Activated CD8-positive, alpha-beta T cell treated with anti-CD3 and anti-CD28 coated beads, Interleukin-2, amount 10 ng/mL, durations not matched to agents 7 days and 5 days (primary cell): Measurements from ENCODE around the gene ZNF518B. TPM values are rescaled to one million over a fixed set of nuclear protein-coding genes. Genes with fewer than 3 reads are reported as not detected.
"Not testable (repeated sequence)": the region's sequence is repeated elsewhere in the genome, so short reads cannot be mapped to it uniquely, and the experiment has no call there.

Experiments
- ATAC-seq: fragments of 150-1000 bp; cut with Tn5 transposase; one replicate; pipeline ENCODE4 v1.10.0; 2021; ENCODE audit warnings: moderate library complexity
- CTCF ChIA-PET: fragments of 350-600 bp; sonication (Branson Sonifier 250); formaldehyde crosslinking; loops from one replicate; lab custom pipeline; 2021; ENCODE audit warnings: antibody characterized with exemption; lab: Charles Lee
- POLR2A ChIA-PET: fragments of 350-600 bp; sonication (Branson Sonifier 250); formaldehyde crosslinking; loops from one replicate; lab custom pipeline; 2021; ENCODE audit warnings: antibody characterized with exemption; lab: Charles Lee
- DNase-seq: peaks from one replicate; pipeline ENCODE4 v3.0.0-alpha.2; 2020
- H3K27ac Mint-ChIP-seq: one replicate; pipeline ENCODE4 v1.8.0; 2021; ENCODE audit warnings: mild to moderate bottlenecking, mixed read lengths
- H3K27me3 Mint-ChIP-seq: one replicate; pipeline ENCODE4 v1.8.0; 2021; ENCODE audit warnings: low read depth, mixed read lengths
- H3K36me3 Mint-ChIP-seq: one replicate; pipeline ENCODE4 v1.8.0; 2021; ENCODE audit warnings: low read depth, mixed read lengths
- H3K4me1 Mint-ChIP-seq: one replicate; pipeline ENCODE4 v1.8.0; 2021; ENCODE audit warnings: low read depth, mixed read lengths
- H3K4me3 Mint-ChIP-seq: one replicate; pipeline ENCODE4 v1.8.0; 2021; ENCODE audit warnings: mild to moderate bottlenecking, mixed read lengths
- H3K9me3 Mint-ChIP-seq: one replicate; pipeline ENCODE4 v1.8.0; 2022; ENCODE audit warnings: mixed read lengths; ENCODE audit not compliant: insufficient read depth
- total RNA-seq, 2 experiments: library from RNA; stranded (reverse); gene quantifications; one replicate each; pipeline ENCODE4 v1.2.3, GENCODE V29; 2021

The ZNF518B gene
- total RNA-seq, 2 experiments from 2014 or later = 16.5 to 19.4 TPM

GRCh38 chr4:10456260-10456594, 999 bp downstream of the ZNF518B start:
- ATAC-seq (no peak), DNase-seq (no peak)
- peak overlapping the region; percentile 89 for H3K4me3 Mint-ChIP-seq
- peaks cover 44% of the 10 kb centered on the region for H3K4me1 Mint-ChIP-seq
- H3K27ac Mint-ChIP-seq = peak overlapping the region; percentile 90
- CTCF ChIA-PET = interaction anchor here (0.7 to 1.5 kb wide), 4 partner anchors 12 to 336 kb away, joined by 3 to 4 read pairs (median 4); no protein-coding TSS in a partner anchor
- H3K27me3 Mint-ChIP-seq = peaks cover 12% of the 10 kb centered on the region
- H3K36me3 Mint-ChIP-seq = peaks cover 41% of the 10 kb centered on the region
- POLR2A ChIA-PET = interaction anchor here (1.0 to 2.0 kb wide), 4 partner anchors 40 to 360 kb away, joined by 3 to 16 read pairs (median 7); partner anchors contain the start of gene WDR1
- H3K9me3 Mint-ChIP-seq = no peaks in the 10 kb centered on the region

- H3K27me3 Mint-ChIP-seq = peaks cover 12% of the 10 kb centered on the region
- no peak overlapping the region for H3K27ac Mint-ChIP-seq
- ATAC-seq (no peak), DNase-seq (no peak)
- peaks cover 4% of the 10 kb centered on the region for H3K9me3 Mint-ChIP-seq
- H3K36me3 Mint-ChIP-seq = peaks cover 51% of the 10 kb centered on the region
- H3K4me1 Mint-ChIP-seq = peaks cover 36% of the 10 kb centered on the region
- ChIA-PET CTCF (no interaction called here), POLR2A (no interaction called here)
- H3K4me3 Mint-ChIP-seq = no peak overlapping the region
Observed at GRCh38 chr4:10455133-10455532, 2.1 kb downstream of the ZNF518B start.

GRCh38 chr4:10454726-10455125, 2.5 kb downstream of the ZNF518B start:
- DNase-seq (no peak), ATAC-seq (no peak)
- Mint-ChIP-seq H3K4me1 (peaks cover 36% of the 10 kb centered on the region), H3K4me3 (no peak overlapping the region), H3K36me3 (peaks cover 55% of the 10 kb centered on the region), H3K27ac (no peak overlapping the region), H3K27me3 (peaks cover 12% of the 10 kb centered on the region), H3K9me3 (peaks cover 8% of the 10 kb centered on the region)
- ChIA-PET CTCF (no interaction called here), POLR2A (no interaction called here)

GRCh38 chr4:10454121-10454520, 3.1 kb downstream of the ZNF518B start:
- CTCF ChIA-PET = no interaction called here
- H3K27ac Mint-ChIP-seq = no peak overlapping the region
- H3K9me3 Mint-ChIP-seq = peaks cover 11% of the 10 kb centered on the region
- ATAC-seq (no peak), DNase-seq (no peak)
- POLR2A ChIA-PET = no interaction called here
- H3K4me3 Mint-ChIP-seq = no peak overlapping the region
- peaks cover 31% of the 10 kb centered on the region for H3K4me1 Mint-ChIP-seq
- peaks cover 60% of the 10 kb centered on the region for H3K36me3 Mint-ChIP-seq
- H3K27me3 Mint-ChIP-seq = peaks cover 6% of the 10 kb centered on the region

- ATAC-seq = no peak
- no peak for DNase-seq
- Mint-ChIP-seq H3K9me3 (peaks cover 37% of the 10 kb centered on the region), H3K4me3 (no peak overlapping the region), H3K4me1 (no peaks in the 10 kb centered on the region), H3K27me3 (no peaks in the 10 kb centered on the region), H3K36me3 (peaks cover 88% of the 10 kb centered on the region), H3K27ac (no peak overlapping the region)
- ChIA-PET POLR2A (no interaction called here), CTCF (interaction anchor here (2.0 kb wide), 1 partner anchor 12 kb away, joined by 7 read pairs; no protein-coding TSS in a partner anchor)
Observed at GRCh38 chr4:10448991-10449390, 8.2 kb downstream of the ZNF518B start.

GRCh38 chr4:10442976-10443375, 14.2 kb downstream of the ZNF518B start:
- Mint-ChIP-seq H3K4me1 (no peaks in the 10 kb centered on the region), H3K4me3 (no peak overlapping the region), H3K36me3 (peaks cover 49% of the 10 kb centered on the region), H3K27me3 (no peaks in the 10 kb centered on the region), H3K27ac (no peak overlapping the region), H3K9me3 (peaks cover 18% of the 10 kb centered on the region)
- CTCF ChIA-PET = interaction anchor here (1.9 to 3.7 kb wide), 2 partner anchors 18 kb away, joined by 7 to 14 read pairs; no protein-coding TSS in a partner anchor
- no peak for DNase-seq
- POLR2A ChIA-PET = no interaction called here
- no peak for ATAC-seq

- ChIA-PET POLR2A (interaction anchor here (0.5 kb wide), 1 partner anchor 469 kb away, joined by 3 read pairs; no protein-coding TSS in a partner anchor), CTCF (interaction anchor here (1.3 to 1.9 kb wide), 2 partner anchors 16 to 19 kb away, joined by 3 to 7 read pairs; partner anchors contain the start of gene ZNF518B)
- no peak for DNase-seq
- peaks cover 17% of the 10 kb centered on the region for H3K9me3 Mint-ChIP-seq
- H3K36me3 Mint-ChIP-seq = peaks cover 41% of the 10 kb centered on the region
- no peaks in the 10 kb centered on the region for H3K4me1 Mint-ChIP-seq
- no peaks in the 10 kb centered on the region for H3K27me3 Mint-ChIP-seq
- no peak for ATAC-seq
- no peak overlapping the region for H3K4me3 Mint-ChIP-seq
- no peak overlapping the region for H3K27ac Mint-ChIP-seq
Observed at GRCh38 chr4:10441512-10441911, 15.7 kb downstream of the ZNF518B start.

GRCh38 chr4:10438924-10439323, 18.3 kb downstream of the ZNF518B start:
- ATAC-seq (no peak), DNase-seq (no peak)
- peaks cover 16% of the 10 kb centered on the region for H3K36me3 Mint-ChIP-seq
- H3K9me3 Mint-ChIP-seq = no peaks in the 10 kb centered on the region
- no peak overlapping the region for H3K27ac Mint-ChIP-seq
- H3K4me1 Mint-ChIP-seq = no peaks in the 10 kb centered on the region
- ChIA-PET CTCF (interaction anchor here (0.9 to 1.1 kb wide), 2 partner anchors 12 to 22 kb away, joined by 3 to 6 read pairs; no protein-coding TSS in a partner anchor), POLR2A (no interaction called here)
- no peaks in the 10 kb centered on the region for H3K27me3 Mint-ChIP-seq
- H3K4me3 Mint-ChIP-seq = no peak overlapping the region

- Mint-ChIP-seq H3K4me3 (no peak overlapping the region), H3K9me3 (no peaks in the 10 kb centered on the region), H3K36me3 (peaks cover 8% of the 10 kb centered on the region), H3K27ac (no peak overlapping the region), H3K27me3 (no peaks in the 10 kb centered on the region), H3K4me1 (no peaks in the 10 kb centered on the region)
- DNase-seq = no peak
- no peak for ATAC-seq
- ChIA-PET CTCF (no interaction called here), POLR2A (no interaction called here)
Observed at GRCh38 chr4:10437735-10438134, 19.5 kb downstream of the ZNF518B start.

GRCh38 chr4:10427680-10428079, 29.5 kb downstream of the ZNF518B start:
- H3K36me3 Mint-ChIP-seq, H3K27ac Mint-ChIP-seq, POLR2A ChIA-PET, H3K9me3 Mint-ChIP-seq, ATAC-seq, H3K4me3 Mint-ChIP-seq, H3K4me1 Mint-ChIP-seq, DNase-seq: not testable (repeated sequence)
- peaks cover 17% of the 10 kb centered on the region for H3K27me3 Mint-ChIP-seq
- CTCF ChIA-PET = interaction anchor here (1.2 to 1.5 kb wide), 2 partner anchors 11 to 12 kb away, joined by 3 to 4 read pairs; no protein-coding TSS in a partner anchor

- Mint-ChIP-seq H3K27me3 (peaks cover 13% of the 10 kb centered on the region), H3K27ac (peak overlapping the region; percentile 72), H3K36me3 (peaks cover 14% of the 10 kb centered on the region), H3K4me1 (peaks cover 25% of the 10 kb centered on the region), H3K4me3 (no peak overlapping the region), H3K9me3 (peaks cover 5% of the 10 kb centered on the region)
- ChIA-PET POLR2A (interaction anchor here (0.8 to 1.4 kb wide), 3 partner anchors 36 to 241 kb away, joined by 3 to 5 read pairs (median 4); partner anchors contain the start of gene ZNF518B), CTCF (interaction anchor here (0.7 to 2.1 kb wide), 6 partner anchors 9 to 264 kb away, joined by 3 to 12 read pairs (median 4); no protein-coding TSS in a partner anchor)
- peak; percentile 25 for DNase-seq
- peak; percentile 57 for ATAC-seq
Observed at GRCh38 chr4:10421344-10422055, 35.7 kb downstream of the ZNF518B start.

GRCh38 chr4:10417740-10418139, 39.5 kb downstream of the ZNF518B start:
- Mint-ChIP-seq H3K27me3 (peaks cover 2% of the 10 kb centered on the region), H3K27ac (no peak overlapping the region), H3K9me3 (peaks cover 5% of the 10 kb centered on the region), H3K4me1 (peaks cover 53% of the 10 kb centered on the region), H3K36me3 (peaks cover 14% of the 10 kb centered on the region), H3K4me3 (no peak overlapping the region)
- ATAC-seq (no peak), DNase-seq (no peak)
- ChIA-PET CTCF (interaction anchor here (1.0 to 1.4 kb wide), 2 partner anchors 40 to 43 kb away, joined by 3 to 5 read pairs; no protein-coding TSS in a partner anchor), POLR2A (no interaction called here)
